Lung (tissue), 12 donors: ENCODE data around the gene SCYGR1. TPM values are rescaled to one million over a fixed set of nuclear protein-coding genes. Genes with fewer than 3 reads are reported as not detected.

Experiments
- ATAC-seq: fragments of 200-7000 bp; cut with Tn5 transposase; one replicate; pipeline ENCODE4 v1.9.1; 2020; ENCODE audit warnings: moderate number of reproducible peaks; ENCODE audit not compliant: insufficient read depth, low FRiP score
- DNase-seq, 3 donors: peaks; one replicate each; pipeline ENCODE4 v3.0.0-alpha.2; 2013 to 2017
- H3K27ac ChIP-seq, 2 donors: one replicate each; pipeline ENCODE4 v1.5.1; 2013; ENCODE audit warnings: mild to moderate bottlenecking in 2 of 2, moderate library complexity in 2 of 2, control low read depth in 1 of 2, inconsistent platforms in 1 of 2, low read depth in 1 of 2, low read length in 1 of 2
- H3K27me3 ChIP-seq, 3 donors: one replicate each; pipeline ENCODE4 v1.5.1; 2013; ENCODE audit warnings: low read length in 2 of 3; ENCODE audit not compliant: control insufficient read depth in 3 of 3, insufficient read depth in 3 of 3
- H3K36me3 ChIP-seq, 4 donors: one replicate each; pipeline ENCODE4 v1.5.1; 2013; ENCODE audit warnings: low read length in 4 of 4, mild to moderate bottlenecking in 1 of 4, moderate library complexity in 1 of 4; ENCODE audit not compliant: control insufficient read depth in 4 of 4, insufficient read depth in 4 of 4
- H3K4me1 ChIP-seq, 5 donors: one replicate each; pipeline ENCODE4 v1.5.1; 2013; ENCODE audit warnings: low read length in 5 of 5, mild to moderate bottlenecking in 2 of 5, moderate library complexity in 1 of 5; ENCODE audit not compliant: control insufficient read depth in 5 of 5, insufficient read depth in 5 of 5
- H3K4me3 ChIP-seq: one replicate; pipeline ENCODE4 v1.5.1; 2013; ENCODE audit warnings: mild to moderate bottlenecking, control low read depth, moderate library complexity
- H3K9ac ChIP-seq, 2 donors: one replicate each; pipeline ENCODE4 v1.5.1; 2013; ENCODE audit warnings: low read length in 2 of 2, control low read depth in 1 of 2; ENCODE audit not compliant: insufficient read depth in 1 of 2
- H3K9me3 ChIP-seq, 4 donors: one replicate each; pipeline ENCODE4 v1.5.1; 2013; ENCODE audit warnings: low read length in 3 of 4, mild to moderate bottlenecking in 1 of 4, moderate library complexity in 1 of 4; ENCODE audit not compliant: control insufficient read depth in 4 of 4, insufficient read depth in 3 of 4
- CTCF ChIP-seq: IDR thresholded peaks from 2 replicates; pipeline ENCODE4 v1.5.1; 2012; ENCODE audit warnings: mild to moderate bottlenecking; ENCODE audit errors: control extremely low read depth, extremely low read depth
- WGBS, 2 donors: extraction: QIAGEN DNeasy Blood & Tissue Kit; methylation state at CpG; one replicate each; pipeline ENCODE4 v1.1.7; 2013; 5-methylcytosine and 5-hydroxymethylcytosine counted together
- polyA plus RNA-seq, 2 donors: library from polyadenylated mRNA; stranded (reverse); fragments of 200-250 nt; gene quantifications; one replicate each; pipeline ENCODE4 v1.2.1, GENCODE V29; 2013
- total RNA-seq, 2 donors: library from RNA; depleted of rRNA in 1 of 2; stranded (reverse); fragments of >200 nt in 1 of 2; gene quantifications; one replicate each; pipeline ENCODE4 v1.2.1, GENCODE V29; 2014 to 2021
- donor health status: control.
- donor health status: control.
- donor health status: Bipolar disorder and iron deficiency.
- donor health status: healthy.
- donor health status: DM: yes; HTN: yes; CAD: no.

The SCYGR1 gene
- total and polyA plus RNA-seq, 4 donors = not detected

GRCh38 chr2:227398684-227399670 lies 11.2 kb upstream of the SCYGR1 start:
- no peak for TF ChIP-seq CTCF
- H3K27ac ChIP-seq = no peak overlapping the region
- 56 to 82% methylated on average over 4 of the region's 4 CpGs for WGBS, 2 donors
- H3K9ac ChIP-seq = no peak overlapping the region
- ATAC-seq (no peak), DNase-seq (no peak)
- H3K4me3 ChIP-seq = no peak overlapping the region
- no peaks in the 10 kb centered on the region for H3K36me3 ChIP-seq
- H3K27me3 ChIP-seq = no peaks in the 10 kb centered on the region
- no peaks in the 10 kb centered on the region for H3K9me3 ChIP-seq
- no peaks in the 10 kb centered on the region for H3K4me1 ChIP-seq

- WGBS, 2 donors = 31 to 57% methylated on average over 4 of the region's 4 CpGs
- no peaks in the 10 kb centered on the region for H3K9me3 ChIP-seq
- no peak for DNase-seq
- no peak for ATAC-seq
- no peak for TF ChIP-seq CTCF
- no peaks in the 10 kb centered on the region for H3K4me1 ChIP-seq
- no peaks in the 10 kb centered on the region for H3K36me3 ChIP-seq
- H3K27me3 ChIP-seq = no peaks in the 10 kb centered on the region
- H3K27ac ChIP-seq = no peak overlapping the region
- H3K9ac ChIP-seq = no peak overlapping the region
- no peak overlapping the region for H3K4me3 ChIP-seq
Measured at GRCh38 chr2:227397562-227397961, 9.8 kb upstream of the SCYGR1 start.

DNA sequence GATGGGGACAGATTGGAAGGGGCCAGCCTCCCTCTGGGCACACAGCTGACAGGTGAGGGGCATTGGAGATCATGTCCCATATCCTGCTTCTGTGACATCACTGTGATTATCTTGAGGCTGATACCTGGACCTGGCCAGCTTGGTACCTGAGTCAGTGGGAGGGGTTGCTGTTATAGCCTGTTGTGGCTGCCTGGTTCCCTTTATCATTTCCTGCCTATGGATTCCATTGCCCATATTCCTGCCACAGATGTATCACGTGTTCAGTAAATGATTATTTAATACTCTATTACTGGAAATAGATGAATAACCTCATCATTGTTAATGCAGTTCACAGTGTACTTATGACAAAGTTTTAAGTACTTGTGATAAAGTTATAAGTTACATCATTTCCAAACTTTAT lies 7.8 kb upstream of the SCYGR1 start:
- Histone ChIP-seq H3K27me3 (no peaks in the 10 kb centered on the region), H3K4me1 (no peaks in the 10 kb centered on the region), H3K9me3 (no peaks in the 10 kb centered on the region), H3K36me3 (no peaks in the 10 kb centered on the region), H3K27ac (no peak overlapping the region), H3K9ac (no peak overlapping the region), H3K4me3 (no peak overlapping the region)
- DNase-seq (no peak), ATAC-seq (no peak)
- TF ChIP-seq CTCF = no peak
- 28 to 49% methylated on average over 1 of the region's 1 CpG for WGBS, 2 donors
